ES-I3 (cell line): ENCODE measurements around the gene IL3.

Source experiments
- H3K36me3 ChIP-seq: 2 replicates; pipeline ENCODE4 v1.6.1; 2013; ENCODE audit warnings: mild to moderate bottlenecking, low read length, control low read depth, moderate library complexity; ENCODE audit not compliant: insufficient read depth
- H3K4me1 ChIP-seq: 2 replicates; pipeline ENCODE4 v1.6.1; 2013; ENCODE audit warnings: mild to moderate bottlenecking, control low read depth, low read length; ENCODE audit not compliant: insufficient read depth
- H3K9ac ChIP-seq: 2 replicates; pipeline ENCODE4 v1.6.1; 2013; ENCODE audit warnings: low read depth, mild to moderate bottlenecking, low read length, moderate library complexity
- H3K9me3 ChIP-seq: 2 replicates; pipeline ENCODE4 v1.6.1; 2013; ENCODE audit warnings: mild to moderate bottlenecking, low read length, moderate library complexity; ENCODE audit not compliant: control insufficient read depth, insufficient read depth

The IL3 gene, protein sequence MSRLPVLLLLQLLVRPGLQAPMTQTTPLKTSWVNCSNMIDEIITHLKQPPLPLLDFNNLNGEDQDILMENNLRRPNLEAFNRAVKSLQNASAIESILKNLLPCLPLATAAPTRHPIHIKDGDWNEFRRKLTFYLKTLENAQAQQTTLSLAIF

DNA sequence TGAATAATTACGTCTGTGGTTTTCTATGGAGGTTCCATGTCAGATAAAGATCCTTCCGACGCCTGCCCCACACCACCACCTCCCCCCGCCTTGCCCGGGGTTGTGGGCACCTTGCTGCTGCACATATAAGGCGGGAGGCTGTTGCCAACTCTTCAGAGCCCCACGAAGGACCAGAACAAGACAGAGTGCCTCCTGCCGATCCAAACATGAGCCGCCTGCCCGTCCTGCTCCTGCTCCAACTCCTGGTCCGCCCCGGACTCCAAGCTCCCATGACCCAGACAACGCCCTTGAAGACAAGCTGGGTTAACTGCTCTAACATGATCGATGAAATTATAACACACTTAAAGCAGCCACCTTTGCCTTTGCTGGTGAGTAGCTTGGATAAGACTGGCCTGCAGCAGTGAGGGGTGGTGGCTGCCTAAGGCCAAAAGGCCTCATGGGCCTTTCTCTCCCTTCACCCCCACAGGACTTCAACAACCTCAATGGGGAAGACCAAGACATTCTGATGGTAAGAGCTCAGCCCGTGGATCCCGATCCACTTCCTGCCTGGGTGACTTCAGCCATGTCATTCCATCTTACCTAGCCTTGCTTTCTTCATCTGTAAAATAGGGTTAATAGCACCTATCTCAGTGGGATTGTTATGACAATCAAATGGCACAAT is at the start of gene IL3:
TSS of gene IL3 (plus strand) at position 155 of the 661 bp plus-strand sequence. CDS start at position 207, 52 bp downstream.
- no peaks in the 10 kb centered on the region for H3K36me3 ChIP-seq
- H3K4me1 ChIP-seq: peaks cover 6% of the 10 kb centered on the region
- no peak within 1 kb of the TSS for H3K9ac ChIP-seq
- no peaks in the 10 kb centered on the region for H3K9me3 ChIP-seq

- no peaks in the 10 kb centered on the region for H3K36me3 ChIP-seq
- H3K9ac ChIP-seq: peak overlapping the region; percentile 61; the same call in 1 of the 2 replicates
- no peaks in the 10 kb centered on the region for H3K4me1 ChIP-seq
- H3K9me3 ChIP-seq: no peaks in the 10 kb centered on the region
Measured at GRCh38 chr5:132010989-132011621, 49.4 kb upstream of the IL3 start.

GRCh38 chr5:132011622-132012343 is 48.7 kb upstream of the IL3 start, which contains the start of gene ACSL6:
Gene ACSL6 (minus strand): TSS chr5:132011658. CDS start chr5:132011553, 105 bp downstream.
- peak within 1 kb of the TSS; percentile 61; the same call in 1 of the 2 replicates for H3K9ac ChIP-seq
- H3K36me3 ChIP-seq: no peaks in the 10 kb centered on the region
- no peaks in the 10 kb centered on the region for H3K4me1 ChIP-seq
- H3K9me3 ChIP-seq: no peaks in the 10 kb centered on the region

DNA sequence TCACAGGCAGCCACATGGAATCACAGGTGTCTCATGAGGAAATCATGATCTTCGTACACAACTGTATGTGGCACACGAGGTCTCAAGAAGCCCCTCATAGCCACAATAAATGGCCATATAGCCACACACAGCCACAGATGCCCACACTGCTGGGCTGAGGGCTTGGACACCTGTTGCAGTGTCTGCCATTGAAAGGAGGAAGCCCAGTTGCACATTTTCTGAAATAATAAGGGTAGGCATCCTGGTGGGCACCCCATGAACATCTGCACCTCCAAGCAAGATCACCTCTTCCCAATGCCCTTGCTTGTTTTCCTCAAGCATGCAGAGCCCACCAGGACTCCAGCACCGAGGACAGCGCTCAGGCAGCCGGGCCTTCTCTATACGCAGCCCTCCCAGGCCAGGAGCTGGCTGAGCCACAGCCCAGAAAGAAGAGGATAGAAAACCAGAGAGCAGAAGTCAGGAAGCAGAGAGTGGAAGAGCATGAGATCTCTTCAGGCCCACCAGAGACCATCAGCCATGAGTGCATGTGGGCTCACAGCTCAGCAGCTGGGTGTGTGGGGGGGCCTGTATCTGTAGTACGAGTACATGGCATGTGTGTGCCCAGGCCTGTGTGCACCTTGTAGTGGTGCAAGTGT is 48.0 kb upstream of the IL3 start:
- Histone ChIP-seq H3K36me3 (no peaks in the 10 kb centered on the region), H3K9ac (no peak overlapping the region), H3K9me3 (no peaks in the 10 kb centered on the region), H3K4me1 (no peaks in the 10 kb centered on the region)

DNA sequence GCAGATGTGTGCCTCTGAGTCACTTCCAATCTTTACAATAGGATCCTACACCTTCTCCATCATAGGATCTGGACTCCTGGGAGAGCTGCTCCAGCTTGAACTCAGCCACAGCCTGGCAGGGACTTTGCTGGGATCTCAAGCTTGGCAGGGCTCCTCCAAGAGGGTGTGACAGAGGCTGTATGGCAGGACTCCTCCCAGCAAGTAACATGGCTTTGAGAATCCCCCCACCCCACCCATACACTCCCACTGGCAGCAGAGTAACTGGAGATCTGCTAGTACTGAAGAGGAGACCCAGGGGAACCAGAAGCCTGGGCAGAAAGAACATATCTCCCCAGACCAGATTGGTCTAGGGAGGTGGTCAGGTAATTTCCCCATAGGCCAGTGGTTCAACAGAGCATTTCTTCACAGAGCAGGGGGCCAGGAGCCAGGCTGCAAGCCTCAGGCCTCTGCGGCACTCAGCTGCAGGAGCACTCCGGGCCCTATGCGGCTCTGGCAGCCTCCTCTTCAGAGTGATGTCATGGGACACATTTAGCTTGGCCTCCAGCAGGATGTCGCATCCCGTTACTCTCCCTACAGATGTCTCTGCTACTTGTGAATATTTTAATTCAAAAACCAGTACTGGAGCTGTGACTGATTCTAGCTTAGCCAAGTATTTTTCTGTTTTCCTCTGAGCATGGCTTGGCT is 47.3 kb upstream of the IL3 start:
- no peak overlapping the region for H3K9ac ChIP-seq
- no peaks in the 10 kb centered on the region for H3K36me3 ChIP-seq
- no peaks in the 10 kb centered on the region for H3K4me1 ChIP-seq
- H3K9me3 ChIP-seq: no peaks in the 10 kb centered on the region

- H3K9me3 ChIP-seq: no peaks in the 10 kb centered on the region
- no peaks in the 10 kb centered on the region for H3K4me1 ChIP-seq
- no peaks in the 10 kb centered on the region for H3K36me3 ChIP-seq
- no peak overlapping the region for H3K9ac ChIP-seq
Measured at GRCh38 chr5:132013711-132014110, 46.7 kb upstream of the IL3 start.

DNA sequence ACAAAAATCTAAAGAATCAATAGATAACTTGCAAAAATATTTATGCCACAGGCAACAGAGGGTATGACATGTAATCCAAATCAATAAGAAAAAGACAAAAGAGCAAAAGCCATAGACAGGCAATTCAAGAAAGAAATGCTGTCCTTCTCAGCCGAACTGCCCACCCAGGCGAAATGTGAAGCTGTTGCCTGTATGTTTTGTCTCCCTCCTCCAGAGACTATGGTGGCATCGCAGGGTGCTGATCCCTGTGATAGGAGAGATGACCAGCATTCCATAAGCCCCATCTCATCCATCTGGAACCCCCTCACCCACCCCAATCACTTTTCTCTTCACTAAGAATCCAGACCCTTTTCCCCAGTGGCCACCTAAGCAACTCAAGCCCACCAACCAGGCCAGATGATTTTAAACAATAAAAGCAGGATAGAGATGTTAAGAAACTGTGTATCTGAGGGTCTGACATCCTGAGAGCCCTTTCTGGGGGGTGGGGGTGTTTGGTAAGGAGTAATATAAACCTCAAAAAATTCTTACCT is 43.7 kb upstream of the IL3 start:
- no peak overlapping the region for H3K9ac ChIP-seq
- no peaks in the 10 kb centered on the region for H3K9me3 ChIP-seq
- H3K36me3 ChIP-seq: no peaks in the 10 kb centered on the region
- no peaks in the 10 kb centered on the region for H3K4me1 ChIP-seq

DNA sequence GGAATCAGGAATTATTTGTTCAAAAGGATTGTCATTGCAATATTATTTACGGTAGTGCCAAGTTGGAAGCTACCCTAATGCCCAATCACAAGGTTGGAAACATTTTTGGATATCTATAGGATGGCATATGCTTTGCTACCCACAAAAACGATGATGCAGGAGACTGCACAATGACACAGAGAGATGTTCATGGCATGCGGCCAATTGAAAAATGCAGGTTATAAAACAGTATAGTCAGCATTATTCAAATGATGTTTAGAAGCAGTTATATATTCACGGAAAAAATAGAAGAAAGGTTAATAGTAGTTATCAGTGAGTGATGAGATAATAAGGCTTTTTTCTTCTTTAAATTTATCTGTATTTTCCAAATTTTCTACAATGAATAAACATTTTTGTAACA is 43.1 kb upstream of the IL3 start:
- H3K36me3 ChIP-seq: no peaks in the 10 kb centered on the region
- no peaks in the 10 kb centered on the region for H3K9me3 ChIP-seq

GRCh38 chr5:132017738-132018625 is 42.5 kb upstream of the IL3 start:
- H3K9me3 ChIP-seq: no peaks in the 10 kb centered on the region
- H3K9ac ChIP-seq: no peak overlapping the region
- H3K4me1 ChIP-seq: no peaks in the 10 kb centered on the region
- H3K36me3 ChIP-seq: no peaks in the 10 kb centered on the region

More for the DNA sequence above, 43.1 kb upstream of the IL3 start:
- no peaks in the 10 kb centered on the region for H3K4me1 ChIP-seq
- no peak overlapping the region for H3K9ac ChIP-seq

GRCh38 chr5:132019337-132019736 is 41.1 kb upstream of the IL3 start:
- Histone ChIP-seq H3K4me1 (no peaks in the 10 kb centered on the region), H3K9ac (no peak overlapping the region), H3K36me3 (no peaks in the 10 kb centered on the region), H3K9me3 (no peaks in the 10 kb centered on the region)

DNA sequence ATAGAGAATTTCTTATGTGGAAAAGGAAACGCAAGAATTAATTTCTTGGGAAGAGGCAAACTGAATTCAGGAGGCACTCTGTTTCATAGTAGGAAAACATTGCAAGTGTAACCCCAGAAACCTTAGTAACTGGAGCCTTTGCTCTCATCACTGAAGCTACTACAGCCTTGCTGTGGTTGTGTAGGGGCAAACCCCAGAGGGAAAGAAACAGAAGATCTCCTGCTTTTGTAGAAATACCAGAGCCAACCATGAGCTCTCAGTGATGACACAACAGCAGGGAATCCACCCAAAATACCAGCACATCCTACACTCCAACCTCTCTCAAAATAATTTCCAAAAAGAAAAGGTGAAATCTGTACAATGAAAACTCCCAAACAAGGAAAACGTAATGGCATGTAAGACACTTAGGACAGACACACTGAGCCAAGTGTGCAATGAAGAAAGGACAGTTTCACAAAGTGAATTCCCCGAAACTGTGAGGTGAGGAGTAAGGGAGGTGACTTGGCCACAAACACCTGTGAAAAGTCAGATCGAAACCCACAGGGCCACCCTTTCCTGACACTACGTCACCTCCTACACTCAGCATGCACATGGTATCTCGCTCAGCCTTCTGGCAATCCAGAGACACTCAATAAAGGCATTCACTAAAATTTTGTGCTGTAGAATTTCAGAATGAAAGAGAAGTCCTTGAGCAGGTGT is 40.4 kb upstream of the IL3 start:
- no peak overlapping the region for H3K9ac ChIP-seq
- no peaks in the 10 kb centered on the region for H3K4me1 ChIP-seq
- no peaks in the 10 kb centered on the region for H3K9me3 ChIP-seq
- H3K36me3 ChIP-seq: no peaks in the 10 kb centered on the region

DNA sequence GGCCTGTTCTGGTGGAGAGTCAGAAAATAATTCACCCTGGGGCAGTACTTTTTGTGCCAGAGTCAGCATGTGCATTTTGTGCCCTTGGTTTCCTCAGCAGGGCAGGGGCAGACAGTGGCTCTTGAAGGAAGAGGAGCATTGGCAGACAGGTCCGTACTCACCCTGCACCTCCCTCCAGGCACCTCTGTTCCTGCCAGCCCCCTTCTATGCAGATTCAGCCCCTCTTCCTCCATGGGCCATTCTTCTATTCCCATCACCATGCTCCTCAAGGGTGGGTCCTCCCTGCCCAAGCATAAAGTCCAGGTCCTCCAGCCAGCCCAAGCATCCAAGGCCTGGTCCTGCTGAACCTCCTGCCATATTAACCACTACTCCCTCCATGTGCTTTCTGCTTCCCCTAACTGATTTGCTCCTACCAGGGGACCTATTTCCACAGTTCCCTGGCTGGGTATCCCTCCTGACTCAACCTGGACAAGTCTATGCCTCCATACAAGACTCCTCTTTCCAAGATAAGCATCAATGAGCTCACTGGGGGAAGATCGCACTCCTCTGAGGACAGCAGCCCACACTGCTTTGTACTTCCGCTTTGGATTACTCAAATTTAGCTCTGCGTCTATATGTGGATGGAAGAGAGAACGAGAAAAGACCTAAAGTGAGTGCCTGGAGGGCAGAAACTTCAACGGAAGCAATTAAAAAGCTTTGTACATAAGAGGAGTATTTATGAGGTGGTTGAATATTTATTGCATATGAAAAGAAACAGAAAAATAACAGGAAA is 39.7 kb upstream of the IL3 start:
- Histone ChIP-seq H3K9ac (no peak overlapping the region), H3K9me3 (no peaks in the 10 kb centered on the region), H3K4me1 (no peaks in the 10 kb centered on the region), H3K36me3 (no peaks in the 10 kb centered on the region)
